ENCODE data around the gene CFAP46.
A peak's percentile ranks its signal among the peaks of the same experiment; 100 is the strongest.

- TF ChIP-seq, protein P1, sequence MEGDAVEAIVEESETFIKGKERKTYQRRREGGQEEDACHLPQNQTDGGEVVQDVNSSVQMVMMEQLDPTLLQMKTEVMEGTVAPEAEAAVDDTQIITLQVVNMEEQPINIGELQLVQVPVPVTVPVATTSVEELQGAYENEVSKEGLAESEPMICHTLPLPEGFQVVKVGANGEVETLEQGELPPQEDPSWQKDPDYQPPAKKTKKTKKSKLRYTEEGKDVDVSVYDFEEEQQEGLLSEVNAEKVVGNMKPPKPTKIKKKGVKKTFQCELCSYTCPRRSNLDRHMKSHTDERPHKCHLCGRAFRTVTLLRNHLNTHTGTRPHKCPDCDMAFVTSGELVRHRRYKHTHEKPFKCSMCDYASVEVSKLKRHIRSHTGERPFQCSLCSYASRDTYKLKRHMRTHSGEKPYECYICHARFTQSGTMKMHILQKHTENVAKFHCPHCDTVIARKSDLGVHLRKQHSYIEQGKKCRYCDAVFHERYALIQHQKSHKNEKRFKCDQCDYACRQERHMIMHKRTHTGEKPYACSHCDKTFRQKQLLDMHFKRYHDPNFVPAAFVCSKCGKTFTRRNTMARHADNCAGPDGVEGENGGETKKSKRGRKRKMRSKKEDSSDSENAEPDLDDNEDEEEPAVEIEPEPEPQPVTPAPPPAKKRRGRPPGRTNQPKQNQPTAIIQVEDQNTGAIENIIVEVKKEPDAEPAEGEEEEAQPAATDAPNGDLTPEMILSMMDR (conservative IDR thresholded peaks at IDR 0.05; ENCODE audit: low read depth in 2 of 2) = peak; percentile 17 to 60; a peak in 3 of 4 replicates
- no peak for TF ChIP-seq POLR2AphosphoS5 (IDR thresholded peaks at IDR 0.05; ENCODE audit: low read depth)
Observed at GRCh38 chr10:132793871-132794849, 148.2 kb downstream of the CFAP46 start.
